ENCODE measurements around the gene SIPA1L3. TPM values are rescaled to one million over a fixed set of nuclear protein-coding genes. Genes with fewer than 3 reads are reported as not detected.

Gene SIPA1L3
- total and polyA plus RNA-seq, 12 donors, result 2.2 to 24.1 (median 11.8) TPM

DNA sequence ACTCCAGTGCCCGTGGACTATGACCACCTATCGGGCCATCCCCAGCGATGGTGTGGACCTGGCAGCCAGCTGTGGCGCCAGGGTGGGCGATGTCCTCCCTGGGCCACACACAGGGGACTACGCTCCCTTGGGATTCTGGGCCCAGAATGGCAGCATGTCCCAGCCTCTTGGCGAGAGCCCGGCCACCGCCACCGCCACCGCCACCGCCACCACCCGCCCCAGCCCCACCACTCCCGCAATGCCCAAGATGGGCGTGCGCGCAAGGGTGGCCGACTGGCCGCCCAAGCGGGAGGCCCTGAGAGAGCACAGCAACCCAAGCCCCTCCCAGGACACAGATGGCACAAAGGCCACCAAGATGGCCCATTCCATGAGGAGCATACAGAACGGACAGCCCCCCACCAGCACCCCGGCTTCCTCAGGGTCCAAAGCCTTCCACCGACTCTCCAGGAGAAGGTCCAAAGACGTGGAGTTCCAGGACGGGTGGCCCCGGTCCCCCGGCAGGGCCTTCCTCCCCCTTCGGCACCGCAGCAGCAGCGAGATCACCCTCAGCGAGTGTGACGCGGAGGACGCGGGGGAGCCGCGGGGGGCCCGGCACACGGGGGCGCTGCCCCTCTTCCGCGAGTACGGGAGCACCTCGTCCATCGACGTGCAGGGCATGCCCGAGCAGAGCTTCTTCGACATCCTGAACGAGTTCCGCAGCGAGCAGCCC lies 174.7 kb downstream of the SIPA1L3 start:
- H3K27ac ChIP-seq, result no peak overlapping the region
- WGBS, 4 donors, result 97 to 100% (median 98%) methylated on average over 18 to 51 of the region's 51 CpGs
- H3K27me3 ChIP-seq, result no peaks in the 10 kb centered on the region
- H3K9me3 ChIP-seq (replicated peaks in 1 of 3), result no peaks in the 10 kb centered on the region
- no peak overlapping the region for H3K4me3 ChIP-seq
- H3K4me1 ChIP-seq (replicated peaks in 1 of 2), result no peaks in the 10 kb centered on the region
- no peak for DNase-seq
- TF ChIP-seq POLR2A (IDR thresholded peaks at IDR 0.05), result no peak
- TF ChIP-seq CTCF (IDR thresholded peaks at IDR 0.05), result no peak
- intact Hi-C loops (cut with DNase I), result no loop called here
- peaks cover 0 to 7% of the 10 kb centered on the region in 2 donors for H3K36me3 ChIP-seq (replicated peaks in 1 of 2)

DNA sequence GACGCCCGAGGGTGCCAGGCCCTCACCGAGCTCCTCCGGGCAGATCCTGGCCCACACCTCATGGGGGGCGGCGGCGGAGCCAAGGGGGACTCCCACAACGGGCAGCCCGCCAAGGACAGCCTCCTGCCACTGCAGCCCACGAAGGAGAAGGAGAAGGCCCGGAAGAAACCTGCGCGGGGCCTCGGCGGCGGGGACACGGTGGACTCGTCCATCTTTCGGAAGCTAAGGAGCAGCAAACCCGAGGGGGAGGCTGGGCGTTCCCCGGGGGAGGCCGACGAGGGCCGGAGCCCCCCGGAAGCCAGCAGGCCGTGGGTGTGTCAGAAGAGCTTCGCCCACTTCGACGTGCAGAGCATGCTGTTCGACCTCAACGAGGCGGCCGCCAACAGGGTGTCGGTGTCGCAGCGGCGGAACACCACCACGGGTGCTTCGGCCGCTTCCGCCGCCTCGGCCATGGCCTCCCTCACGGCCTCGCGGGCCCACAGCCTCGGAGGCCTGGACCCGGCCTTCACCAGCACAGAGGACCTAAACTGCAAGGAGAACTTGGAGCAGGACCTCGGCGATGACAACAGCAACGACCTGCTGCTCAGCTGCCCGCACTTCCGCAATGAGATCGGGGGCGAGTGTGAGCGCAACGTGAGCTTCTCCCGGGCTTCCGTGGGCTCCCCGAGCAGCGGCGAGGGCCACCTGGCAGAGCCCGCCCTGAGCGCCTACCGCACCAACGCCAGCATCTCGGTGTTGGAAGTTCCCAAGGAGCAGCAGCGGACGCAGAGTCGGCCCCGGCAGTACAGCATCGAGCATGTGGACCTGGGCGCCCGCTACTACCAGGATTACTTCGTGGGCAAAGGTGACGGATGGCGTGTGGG lies 175.5 kb downstream of the SIPA1L3 start:
- no peak overlapping the region for H3K4me3 ChIP-seq
- DNase-seq, result no peak
- TF ChIP-seq POLR2A (IDR thresholded peaks at IDR 0.05) (no peak), CTCF (IDR thresholded peaks at IDR 0.05) (no peak)
- no peak overlapping the region for H3K27ac ChIP-seq
- H3K27me3 ChIP-seq, result no peaks in the 10 kb centered on the region
- H3K9me3 ChIP-seq (replicated peaks in 1 of 3), result no peaks in the 10 kb centered on the region
- intact Hi-C loops (cut with DNase I), result no loop called here
- no peaks in the 10 kb centered on the region for H3K4me1 ChIP-seq (replicated peaks in 1 of 2)
- H3K36me3 ChIP-seq (replicated peaks in 1 of 2), result peaks cover 0 to 7% of the 10 kb centered on the region in 2 donors
- 96 to 97% (median 97%) methylated on average over 46 to 78 of the region's 78 CpGs for WGBS, 4 donors

GRCh38 chr19:38084196-38084595 lies 177.2 kb downstream of the SIPA1L3 start:
- intact Hi-C loops (cut with DNase I), result no loop called here
- no peaks in the 10 kb centered on the region for H3K9me3 ChIP-seq (replicated peaks in 1 of 3)
- no peak for TF ChIP-seq CTCF (IDR thresholded peaks at IDR 0.05)
- no peak for TF ChIP-seq POLR2A (IDR thresholded peaks at IDR 0.05)
- no peak overlapping the region for H3K27ac ChIP-seq
- no peaks in the 10 kb centered on the region for H3K4me1 ChIP-seq (replicated peaks in 1 of 2)
- 94 to 97% (median 96%) methylated on average over 7 of the region's 7 CpGs for WGBS, 4 donors
- H3K4me3 ChIP-seq, result no peak overlapping the region
- no peaks in the 10 kb centered on the region for H3K27me3 ChIP-seq
- DNase-seq, result no peak
- H3K36me3 ChIP-seq (replicated peaks in 1 of 2), result peaks cover 0 to 7% of the 10 kb centered on the region in 2 donors

GRCh38 chr19:38089440-38089839 lies 182.4 kb downstream of the SIPA1L3 start:
- Histone ChIP-seq H3K4me3 (no peak overlapping the region), H3K36me3 (replicated peaks in 1 of 2) (no peaks in the 10 kb centered on the region), H3K27ac (no peak overlapping the region), H3K9me3 (replicated peaks in 1 of 3) (no peaks in the 10 kb centered on the region), H3K27me3 (no peaks in the 10 kb centered on the region), H3K4me1 (replicated peaks in 1 of 2) (no peaks in the 10 kb centered on the region)
- 90 to 100% (median 98%) methylated on average over 1 of the region's 1 CpG for WGBS, 4 donors
- no peak for DNase-seq
- intact Hi-C loops (cut with DNase I), result no loop called here
- TF ChIP-seq POLR2A (IDR thresholded peaks at IDR 0.05) (no peak), CTCF (IDR thresholded peaks at IDR 0.05) (no peak)

All from adrenal gland (tissue), 12 donors.